Urinary bladder (tissue), 4 donors: ENCODE measurements around the gene HTR2A. TPM values are rescaled to one million over a fixed set of nuclear protein-coding genes. Genes with fewer than 3 reads are reported as not detected.

Source experiments
- DNase-seq: peaks from one replicate; pipeline ENCODE4 v3.0.0-alpha.2; 2015; ENCODE audit errors: extremely low spot score
- H3K27ac ChIP-seq: one replicate; pipeline ENCODE4 v1.5.1; 2013; ENCODE audit warnings: low read depth, mild to moderate bottlenecking, moderate library complexity
- H3K36me3 ChIP-seq: one replicate; pipeline ENCODE4 v1.6.1; 2013; ENCODE audit warnings: mild to moderate bottlenecking, moderate library complexity; ENCODE audit not compliant: insufficient read depth
- H3K4me1 ChIP-seq: one replicate; pipeline ENCODE4 v1.6.1; 2013; ENCODE audit warnings: mild to moderate bottlenecking, moderate library complexity; ENCODE audit not compliant: insufficient read depth
- H3K4me3 ChIP-seq: one replicate; pipeline ENCODE4 v1.5.1; 2013; ENCODE audit warnings: low read depth, low read length
- WGBS: extraction: QIAGEN DNeasy Blood & Tissue Kit; methylation state at CpG from one replicate; pipeline ENCODE4 v1.1.7; 2013; 5-methylcytosine and 5-hydroxymethylcytosine counted together
- polyA plus RNA-seq: library from polyadenylated mRNA; stranded (reverse); fragments of 200-250 nt; gene quantifications from one replicate; pipeline ENCODE4 v1.2.3, GENCODE V29; 2013
- total RNA-seq: library from RNA; depleted of rRNA; stranded (reverse); fragments of >200 nt; gene quantifications from one replicate; pipeline ENCODE4 v1.2.3, GENCODE V29; 2014
- donor health status: healthy with polysubstance abuse.
- donor health status: healthy.

HTR2A gene
- total and polyA plus RNA-seq, 2 donors: 0.49 to 4.8 TPM

DNA sequence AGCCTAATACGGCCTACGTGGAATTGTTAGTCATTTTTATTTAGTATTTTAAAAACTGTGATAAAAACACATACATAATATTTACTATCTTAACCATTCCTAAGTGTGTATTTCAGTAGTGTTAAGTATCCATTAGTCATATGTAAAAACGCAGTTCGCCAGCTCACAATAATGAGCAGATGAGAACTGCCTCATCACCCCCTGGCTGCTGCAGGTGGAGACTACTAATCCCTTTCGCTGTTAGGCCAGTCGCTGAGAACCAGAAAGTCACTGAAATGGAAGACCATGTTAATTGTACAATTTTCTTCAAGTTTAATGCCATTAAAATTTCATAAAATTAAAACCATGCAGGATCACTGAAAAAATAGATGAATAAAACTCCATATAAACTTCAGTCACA is 101.5 kb downstream of the HTR2A start:
- Histone ChIP-seq H3K36me3 (peaks cover 1% of the 10 kb centered on the region), H3K4me3 (no peak overlapping the region), H3K4me1 (no peaks in the 10 kb centered on the region), H3K27ac (no peak overlapping the region)
- DNase-seq: no peak
- 91% methylated on average over 6 of the region's 6 CpGs for whole genome bisulfite sequencing

DNA sequence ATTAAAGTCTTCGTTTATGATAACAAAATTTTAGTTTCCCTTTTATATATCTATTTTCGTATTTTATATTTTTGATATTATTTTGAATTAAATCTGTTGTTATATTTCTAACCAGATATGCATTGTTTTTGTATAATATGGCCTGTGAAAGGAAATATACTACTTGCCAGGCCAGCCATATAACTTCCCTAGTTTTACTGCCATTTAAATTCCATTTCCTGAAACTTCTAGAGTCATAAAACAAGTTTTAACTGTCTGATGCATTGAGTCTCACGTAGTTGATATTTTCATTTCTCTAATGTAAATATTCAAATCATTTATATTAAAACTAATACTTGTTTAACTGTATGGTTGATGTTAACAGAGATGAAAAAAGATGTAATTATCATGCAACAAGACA is 113.3 kb downstream of the HTR2A start:
- WGBS: 90% methylated on average over 3 of the region's 3 CpGs
- Histone ChIP-seq H3K27ac (no peak overlapping the region), H3K4me1 (no peaks in the 10 kb centered on the region), H3K4me3 (no peak overlapping the region), H3K36me3 (peaks cover 3% of the 10 kb centered on the region)
- no peak for DNase-seq

DNA sequence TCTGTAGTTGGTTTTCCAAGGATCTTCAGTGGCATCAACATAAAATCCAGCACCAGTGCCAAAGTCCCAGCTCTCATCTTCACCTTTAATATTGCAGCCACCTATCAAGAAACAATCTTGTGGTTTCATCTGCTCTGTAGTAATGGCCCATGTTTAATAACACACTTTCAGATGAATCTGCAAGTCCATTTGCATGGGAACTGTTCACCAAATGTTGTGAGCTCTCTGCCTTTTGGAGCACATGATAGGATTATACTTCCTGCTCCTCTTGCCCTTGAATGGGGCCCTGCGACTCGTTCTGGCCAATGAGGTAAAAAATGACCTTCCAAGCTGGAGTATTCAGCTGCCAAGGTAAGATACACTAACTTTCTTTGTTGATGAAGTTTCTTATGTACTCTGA is 114.2 kb downstream of the HTR2A start:
- H3K36me3 ChIP-seq: peaks cover 3% of the 10 kb centered on the region

DNA sequence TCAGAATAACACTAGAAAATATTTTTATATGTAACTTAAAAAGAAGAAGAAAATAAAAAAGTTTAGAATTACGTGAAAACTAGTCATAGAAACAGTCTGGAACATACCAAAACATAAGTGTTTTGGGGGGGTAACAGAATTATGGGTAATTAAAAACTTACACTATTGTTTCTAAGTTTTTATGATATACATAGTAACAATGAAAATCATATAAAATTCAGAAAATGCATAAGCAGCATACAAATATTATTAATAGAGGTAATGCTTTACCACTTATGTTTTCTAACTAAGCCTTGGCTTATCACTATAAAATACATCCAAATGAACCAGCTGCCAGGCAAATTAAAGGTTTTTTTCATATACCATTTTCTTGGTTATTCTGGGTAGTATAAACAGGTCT is 114.8 kb downstream of the HTR2A start:
- no peak for DNase-seq
- no peaks in the 10 kb centered on the region for H3K4me1 ChIP-seq
- no peak overlapping the region for H3K4me3 ChIP-seq
- H3K36me3 ChIP-seq: peaks cover 3% of the 10 kb centered on the region
- no peak overlapping the region for H3K27ac ChIP-seq
- 80% methylated on average over 1 of the region's 1 CpG for WGBS

More for the DNA sequence above, 114.2 kb downstream of the HTR2A start:
- Histone ChIP-seq H3K4me3 (no peak overlapping the region), H3K4me1 (no peaks in the 10 kb centered on the region), H3K27ac (no peak overlapping the region)
- DNase-seq: no peak
- 69% methylated on average over 2 of the region's 2 CpGs for WGBS

Other genes with a start within 250 kb of the HTR2A start
- 177 TPM for gene ESD, start 99.9 kb downstream of the HTR2A start, total RNA-seq
- gene ESD, start 99.9 kb downstream of the HTR2A start, polyA plus RNA-seq: 139 TPM